ENCODE measurements around the gene EYA2. TPM values are rescaled to one million over a fixed set of nuclear protein-coding genes. Genes with fewer than 3 reads are reported as not detected.

Gene EYA2
- total RNA-seq, 1 experiment from 2014 or later, result 0.25 TPM

DNA sequence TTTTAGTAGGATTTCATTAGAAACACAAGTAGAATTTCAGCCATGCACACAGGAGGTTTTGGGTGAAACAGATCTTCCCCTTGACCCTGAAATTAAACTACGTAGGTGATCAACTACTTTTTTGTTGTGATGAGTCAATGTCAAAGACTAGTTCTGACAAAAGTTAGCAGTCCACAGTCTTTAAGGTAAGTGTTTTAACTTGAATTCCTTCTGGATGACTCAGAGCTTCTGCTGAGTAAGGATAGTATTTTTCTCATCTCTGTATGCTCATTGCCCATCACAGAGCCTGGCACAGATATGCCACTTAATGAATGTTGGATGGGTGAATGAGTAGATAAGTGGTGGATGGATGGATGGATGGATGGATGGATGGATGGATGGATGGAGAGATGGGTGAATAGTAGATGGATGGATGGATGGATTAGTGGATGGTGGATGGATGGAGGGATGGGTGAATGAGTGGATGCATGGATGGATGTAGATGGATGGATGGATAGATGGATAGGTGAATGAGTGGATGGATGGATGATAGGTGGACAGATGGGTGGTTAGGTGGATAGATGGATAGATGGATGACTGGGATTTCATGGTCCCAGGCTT is 296.5 kb downstream of the EYA2 start:
- no peak overlapping the region for H3K4me3 ChIP-seq (ENCODE audit: low read depth, low read length)
- no peak for DNase-seq
- ChIA-PET CTCF (no interaction called here), POLR2A (no interaction called here)
- intact Hi-C loops (cut with micrococcal nuclease; ENCODE audit: unreplicated experiment), result no loop called here
- H3K9me3 ChIP-seq, result no peaks in the 10 kb centered on the region
- Mint-ChIP-seq H3K9me3 (ENCODE audit: unreplicated experiment) (no peaks in the 10 kb centered on the region), H3K4me1 (ENCODE audit: low read depth, unreplicated experiment) (peaks cover 7% of the 10 kb centered on the region), H3K27me3 (ENCODE audit: insufficient read depth, unreplicated experiment) (no peaks in the 10 kb centered on the region), H3K4me3 (ENCODE audit: unreplicated experiment) (no peak overlapping the region), H3K36me3 (ENCODE audit: insufficient read depth, unreplicated experiment) (no peaks in the 10 kb centered on the region), H3K27ac (ENCODE audit: unreplicated experiment) (no peak overlapping the region)
- no peaks in the 10 kb centered on the region for H3K4me1 ChIP-seq
- H3K27me3 ChIP-seq (replicated peaks; ENCODE audit: control insufficient read depth, insufficient read depth, low read length), result no peaks in the 10 kb centered on the region
- H3K36me3 ChIP-seq (ENCODE audit: control insufficient read depth, insufficient read depth, low read length), result no peaks in the 10 kb centered on the region
- no TSS peak for BruUV-seq (replicated peaks)
- TF ChIP-seq, protein P1, sequence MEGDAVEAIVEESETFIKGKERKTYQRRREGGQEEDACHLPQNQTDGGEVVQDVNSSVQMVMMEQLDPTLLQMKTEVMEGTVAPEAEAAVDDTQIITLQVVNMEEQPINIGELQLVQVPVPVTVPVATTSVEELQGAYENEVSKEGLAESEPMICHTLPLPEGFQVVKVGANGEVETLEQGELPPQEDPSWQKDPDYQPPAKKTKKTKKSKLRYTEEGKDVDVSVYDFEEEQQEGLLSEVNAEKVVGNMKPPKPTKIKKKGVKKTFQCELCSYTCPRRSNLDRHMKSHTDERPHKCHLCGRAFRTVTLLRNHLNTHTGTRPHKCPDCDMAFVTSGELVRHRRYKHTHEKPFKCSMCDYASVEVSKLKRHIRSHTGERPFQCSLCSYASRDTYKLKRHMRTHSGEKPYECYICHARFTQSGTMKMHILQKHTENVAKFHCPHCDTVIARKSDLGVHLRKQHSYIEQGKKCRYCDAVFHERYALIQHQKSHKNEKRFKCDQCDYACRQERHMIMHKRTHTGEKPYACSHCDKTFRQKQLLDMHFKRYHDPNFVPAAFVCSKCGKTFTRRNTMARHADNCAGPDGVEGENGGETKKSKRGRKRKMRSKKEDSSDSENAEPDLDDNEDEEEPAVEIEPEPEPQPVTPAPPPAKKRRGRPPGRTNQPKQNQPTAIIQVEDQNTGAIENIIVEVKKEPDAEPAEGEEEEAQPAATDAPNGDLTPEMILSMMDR (IDR thresholded peaks at IDR 0.05; ENCODE audit: insufficient read depth in 1 of 2, low read depth in 1 of 2, low read length in 1 of 2, severe bottlenecking in 1 of 2, unreplicated experiment in 1 of 2), result no peak

- TF ChIP-seq, protein P1 (IDR thresholded peaks at IDR 0.05; ENCODE audit: insufficient read depth in 1 of 2, low read depth in 1 of 2, low read length in 1 of 2, severe bottlenecking in 1 of 2, unreplicated experiment in 1 of 2), result no peak
- BruUV-seq (replicated peaks), result no TSS peak
Observed at GRCh38 chr20:47191956-47192355, 297.3 kb downstream of the EYA2 start.

GRCh38 chr20:47195573-47195972 is 300.9 kb downstream of the EYA2 start:
- DNase-seq, result no peak
- POLR2A ChIA-PET, result interaction anchor here (0.5 kb wide), 1 partner anchor 455 kb away, joined by 7 read pairs; no protein-coding TSS in a partner anchor
- intact Hi-C loops (cut with micrococcal nuclease; ENCODE audit: unreplicated experiment), result loop anchor here (5.0 kb wide), 3 partner anchors 307 to 467 kb away; partner anchors contain the start of gene NCOA3
- no peak overlapping the region for H3K4me3 Mint-ChIP-seq (ENCODE audit: unreplicated experiment)
- no peaks in the 10 kb centered on the region for H3K27me3 Mint-ChIP-seq (ENCODE audit: insufficient read depth, unreplicated experiment)
- CTCF ChIA-PET, result no interaction called here
- no peaks in the 10 kb centered on the region for H3K9me3 Mint-ChIP-seq (ENCODE audit: unreplicated experiment)
- Histone ChIP-seq H3K9me3 (no peaks in the 10 kb centered on the region), H3K36me3 (ENCODE audit: control insufficient read depth, insufficient read depth, low read length) (no peaks in the 10 kb centered on the region), H3K27me3 (replicated peaks; ENCODE audit: control insufficient read depth, insufficient read depth, low read length) (no peaks in the 10 kb centered on the region), H3K4me3 (ENCODE audit: low read depth, low read length) (no peak overlapping the region), H3K4me1 (peaks cover 18% of the 10 kb centered on the region)
- no TSS peak for BruUV-seq (replicated peaks)
- H3K4me1 Mint-ChIP-seq (ENCODE audit: low read depth, unreplicated experiment), result peaks cover 24% of the 10 kb centered on the region
- TF ChIP-seq, protein P1 (IDR thresholded peaks at IDR 0.05; ENCODE audit: insufficient read depth in 1 of 2, low read depth in 1 of 2, low read length in 1 of 2, severe bottlenecking in 1 of 2, unreplicated experiment in 1 of 2), result no peak
- peak overlapping the region; percentile 0 for H3K27ac Mint-ChIP-seq (ENCODE audit: unreplicated experiment)
- H3K36me3 Mint-ChIP-seq (ENCODE audit: insufficient read depth, unreplicated experiment), result peaks cover 11% of the 10 kb centered on the region

More at GRCh38 chr20:47191956-47192355, 297.3 kb downstream of the EYA2 start:
- no peak for DNase-seq
- Histone ChIP-seq H3K36me3 (ENCODE audit: control insufficient read depth, insufficient read depth, low read length) (no peaks in the 10 kb centered on the region), H3K9me3 (no peaks in the 10 kb centered on the region), H3K4me3 (ENCODE audit: low read depth, low read length) (no peak overlapping the region), H3K27me3 (replicated peaks; ENCODE audit: control insufficient read depth, insufficient read depth, low read length) (no peaks in the 10 kb centered on the region), H3K4me1 (peaks cover 3% of the 10 kb centered on the region; the same call in 1 of the 2 replicates)
- intact Hi-C loops (cut with micrococcal nuclease; ENCODE audit: unreplicated experiment), result no loop called here
- H3K36me3 Mint-ChIP-seq (ENCODE audit: insufficient read depth, unreplicated experiment), result no peaks in the 10 kb centered on the region
- H3K9me3 Mint-ChIP-seq (ENCODE audit: unreplicated experiment), result no peaks in the 10 kb centered on the region
- H3K27me3 Mint-ChIP-seq (ENCODE audit: insufficient read depth, unreplicated experiment), result no peaks in the 10 kb centered on the region
- peaks cover 13% of the 10 kb centered on the region for H3K4me1 Mint-ChIP-seq (ENCODE audit: low read depth, unreplicated experiment)
- CTCF ChIA-PET, result interaction anchor here (0.6 to 0.9 kb wide), 2 partner anchors 11 to 192 kb away, joined by 3 to 4 read pairs; no protein-coding TSS in a partner anchor
- no peak overlapping the region for H3K27ac Mint-ChIP-seq (ENCODE audit: unreplicated experiment)
- H3K4me3 Mint-ChIP-seq (ENCODE audit: unreplicated experiment), result no peak overlapping the region
- POLR2A ChIA-PET, result no interaction called here

Data from Caco-2 (cell line).